ENCODE measurements around the gene MAP3K14.

Gene MAP3K14

GRCh38 chr17:45244725-45245656 is 71.8 kb downstream of the MAP3K14 start:
- no peak for DNase-seq (ENCODE audit: low read depth)
- no peak overlapping the region for H3K4me3 ChIP-seq (ENCODE audit: low read depth, low read length)

- H3K4me3 ChIP-seq (ENCODE audit: low read depth, low read length) = no peak overlapping the region
Measured at GRCh38 chr17:45243750-45244149, 73.1 kb downstream of the MAP3K14 start.

GRCh38 chr17:45242029-45242414 is 74.8 kb downstream of the MAP3K14 start:
- DNase-seq (ENCODE audit: low read depth) = no peak
- no peak overlapping the region for H3K4me3 ChIP-seq (ENCODE audit: low read depth, low read length)

More at GRCh38 chr17:45243750-45244149, 73.1 kb downstream of the MAP3K14 start:
- no peak for DNase-seq (ENCODE audit: low read depth)

- H3K4me3 ChIP-seq (ENCODE audit: low read depth, low read length) = peak overlapping the region; percentile 26
- no peak for DNase-seq (ENCODE audit: low read depth)
Measured at GRCh38 chr17:45241328-45242028, 75.3 kb downstream of the MAP3K14 start.

- no peak for DNase-seq (ENCODE audit: low read depth)
- no peak overlapping the region for H3K4me3 ChIP-seq (ENCODE audit: low read depth, low read length)
Measured at GRCh38 chr17:45240905-45241327, 75.9 kb downstream of the MAP3K14 start.

GRCh38 chr17:45238155-45238774 is 78.6 kb downstream of the MAP3K14 start:
- no peak for DNase-seq (ENCODE audit: low read depth)
- no peak overlapping the region for H3K4me3 ChIP-seq (ENCODE audit: low read depth, low read length)

- no peak overlapping the region for H3K4me3 ChIP-seq (ENCODE audit: low read depth, low read length)
- no peak for DNase-seq (ENCODE audit: low read depth)
Measured at GRCh38 chr17:45237686-45238085, 79.1 kb downstream of the MAP3K14 start.

GRCh38 chr17:45236282-45236606 is 80.6 kb downstream of the MAP3K14 start:
- H3K4me3 ChIP-seq (ENCODE audit: low read depth, low read length) = no peak overlapping the region
- DNase-seq (ENCODE audit: low read depth) = no peak

- DNase-seq (ENCODE audit: low read depth) = no peak
- H3K4me3 ChIP-seq (ENCODE audit: low read depth, low read length) = no peak overlapping the region
Measured at GRCh38 chr17:45235416-45236281, 81.2 kb downstream of the MAP3K14 start.

- DNase-seq (ENCODE audit: low read depth) = no peak
- H3K4me3 ChIP-seq (ENCODE audit: low read depth, low read length) = no peak overlapping the region
Measured at GRCh38 chr17:45234641-45235415, 82.0 kb downstream of the MAP3K14 start.

- no peak for DNase-seq (ENCODE audit: low read depth)
- H3K4me3 ChIP-seq (ENCODE audit: low read depth, low read length) = no peak overlapping the region
Measured at GRCh38 chr17:45233423-45233924, 83.3 kb downstream of the MAP3K14 start.

- no peak for DNase-seq (ENCODE audit: low read depth)
- no peak overlapping the region for H3K4me3 ChIP-seq (ENCODE audit: low read depth, low read length)
Measured at GRCh38 chr17:45232514-45233422, 84.1 kb downstream of the MAP3K14 start.

- no peak overlapping the region for H3K4me3 ChIP-seq (ENCODE audit: low read depth, low read length)
- no peak for DNase-seq (ENCODE audit: low read depth)
Measured at GRCh38 chr17:45231481-45232116, 85.2 kb downstream of the MAP3K14 start.

- H3K4me3 ChIP-seq (ENCODE audit: low read depth, low read length) = no peak overlapping the region
- DNase-seq (ENCODE audit: low read depth) = no peak
Measured at GRCh38 chr17:45230787-45231480, 85.9 kb downstream of the MAP3K14 start.

GRCh38 chr17:45230410-45230786 is 86.4 kb downstream of the MAP3K14 start:
- H3K4me3 ChIP-seq (ENCODE audit: low read depth, low read length) = no peak overlapping the region
- DNase-seq (ENCODE audit: low read depth) = no peak

GRCh38 chr17:45229681-45230409 is 87.0 kb downstream of the MAP3K14 start:
- DNase-seq (ENCODE audit: low read depth) = no peak
- H3K4me3 ChIP-seq (ENCODE audit: low read depth, low read length) = no peak overlapping the region
